BE2C (cell line): ENCODE data around the gene COL23A1.

Experiments used
- DNase-seq: peaks from one replicate; pipeline ENCODE4 v3.0.0-alpha.2; 2020
- H3K27me3 ChIP-seq: fragments of 250-450 bp; sonication (Bioruptor Pico); 2 replicates; pipeline ENCODE4 v1.5.1; 2020; ENCODE audit warnings: mild to moderate bottlenecking
- H3K36me3 ChIP-seq: fragments of 250-450 bp; sonication (Bioruptor Pico); 2 replicates; pipeline ENCODE4 v1.5.1; 2020; ENCODE audit warnings: mild to moderate bottlenecking
- H3K4me1 ChIP-seq: fragments of 250-450 bp; sonication (Bioruptor Pico); 2 replicates; pipeline ENCODE4 v1.5.1; 2020
- H3K4me3 ChIP-seq: 2 replicates; pipeline ENCODE4 v1.5.1; 2011; ENCODE audit warnings: low read depth, low read length
- H3K9me3 ChIP-seq: fragments of 250-450 bp; sonication (Bioruptor Pico); 2 replicates; pipeline ENCODE4 v1.5.1; 2020
- TF ChIP-seq, protein P1 (sequence below): IDR thresholded peaks from 2 replicates; pipeline ENCODE4 v1.5.1; 2012; ENCODE audit warnings: mild to moderate bottlenecking, low read depth, low read length

Gene COL23A1

DNA sequence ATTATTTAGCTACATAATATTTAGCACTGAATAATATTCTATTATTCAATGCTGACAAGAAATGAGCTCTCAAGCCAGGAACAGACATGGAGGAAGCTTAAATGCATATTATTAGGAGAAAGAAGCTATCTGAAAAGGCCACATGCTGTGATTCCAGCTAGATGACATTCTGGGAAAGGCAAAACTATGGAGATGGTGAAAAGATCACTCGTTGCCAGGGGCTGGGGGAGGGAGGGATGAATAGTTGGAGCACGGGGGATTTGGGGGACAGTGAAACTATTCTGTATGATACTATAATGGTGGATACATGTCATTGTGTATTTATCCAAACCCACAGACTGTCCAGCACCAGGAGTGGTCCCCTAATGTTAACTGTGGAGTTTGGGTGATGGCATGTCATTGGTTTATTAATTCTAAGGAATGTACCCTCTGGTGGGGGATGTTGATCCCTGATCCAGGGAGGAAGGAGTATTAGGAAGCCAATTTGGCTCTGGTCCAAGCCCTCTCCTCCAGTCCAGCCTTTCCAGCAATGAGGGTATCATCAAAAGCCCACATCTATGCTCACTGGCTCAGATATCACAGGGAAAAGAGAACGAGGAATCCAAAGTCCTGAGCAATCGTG lies 162.5 kb downstream of the COL23A1 start:
- H3K9me3 ChIP-seq, result no peaks in the 10 kb centered on the region
- H3K4me3 ChIP-seq, result no peak overlapping the region
- no peaks in the 10 kb centered on the region; the same call in 1 of the 2 replicates for H3K4me1 ChIP-seq
- no peak for DNase-seq
- no peaks in the 10 kb centered on the region for H3K27me3 ChIP-seq
- TF ChIP-seq, protein P1, sequence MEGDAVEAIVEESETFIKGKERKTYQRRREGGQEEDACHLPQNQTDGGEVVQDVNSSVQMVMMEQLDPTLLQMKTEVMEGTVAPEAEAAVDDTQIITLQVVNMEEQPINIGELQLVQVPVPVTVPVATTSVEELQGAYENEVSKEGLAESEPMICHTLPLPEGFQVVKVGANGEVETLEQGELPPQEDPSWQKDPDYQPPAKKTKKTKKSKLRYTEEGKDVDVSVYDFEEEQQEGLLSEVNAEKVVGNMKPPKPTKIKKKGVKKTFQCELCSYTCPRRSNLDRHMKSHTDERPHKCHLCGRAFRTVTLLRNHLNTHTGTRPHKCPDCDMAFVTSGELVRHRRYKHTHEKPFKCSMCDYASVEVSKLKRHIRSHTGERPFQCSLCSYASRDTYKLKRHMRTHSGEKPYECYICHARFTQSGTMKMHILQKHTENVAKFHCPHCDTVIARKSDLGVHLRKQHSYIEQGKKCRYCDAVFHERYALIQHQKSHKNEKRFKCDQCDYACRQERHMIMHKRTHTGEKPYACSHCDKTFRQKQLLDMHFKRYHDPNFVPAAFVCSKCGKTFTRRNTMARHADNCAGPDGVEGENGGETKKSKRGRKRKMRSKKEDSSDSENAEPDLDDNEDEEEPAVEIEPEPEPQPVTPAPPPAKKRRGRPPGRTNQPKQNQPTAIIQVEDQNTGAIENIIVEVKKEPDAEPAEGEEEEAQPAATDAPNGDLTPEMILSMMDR, result no peak
- H3K36me3 ChIP-seq, result no peaks in the 10 kb centered on the region

DNA sequence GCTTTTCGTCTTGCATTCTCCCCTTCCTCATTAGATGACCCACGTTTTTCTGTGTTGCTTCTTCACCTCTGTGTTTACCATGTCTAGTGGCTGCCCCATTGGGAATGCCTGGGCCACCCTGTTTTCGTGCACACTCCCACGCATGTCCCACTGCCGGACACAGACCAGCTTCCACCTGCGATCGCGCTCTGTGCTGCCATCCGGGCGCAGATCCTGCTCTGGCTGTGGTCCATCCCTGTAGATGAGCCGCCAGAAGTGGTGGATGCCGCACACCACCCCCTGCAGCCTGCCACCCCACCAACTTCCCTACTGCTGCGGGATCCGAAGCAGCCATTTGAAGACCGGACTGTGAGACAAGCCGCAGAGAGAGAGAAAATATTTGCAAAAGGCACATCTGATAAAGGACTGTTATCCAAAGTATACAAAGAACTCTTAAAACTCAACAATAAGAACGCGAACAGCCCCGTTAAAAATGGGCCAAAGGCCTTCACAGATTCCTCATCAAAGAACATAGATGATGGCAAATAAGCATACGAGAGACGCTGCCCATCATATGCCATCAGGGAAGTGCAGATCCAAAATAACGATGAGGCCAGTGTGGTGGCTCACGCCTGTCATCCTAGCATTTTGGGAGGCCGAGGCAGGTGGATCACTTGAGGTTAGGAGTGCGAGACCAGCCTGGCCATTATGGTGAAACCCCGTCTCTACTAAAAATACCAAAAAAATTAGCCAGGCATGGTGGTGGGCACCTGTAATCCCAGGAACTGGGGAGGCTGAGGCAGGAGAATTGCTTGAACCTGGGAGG lies 163.7 kb downstream of the COL23A1 start:
- H3K36me3 ChIP-seq, result no peaks in the 10 kb centered on the region
- H3K4me1 ChIP-seq, result no peaks in the 10 kb centered on the region; the same call in 1 of the 2 replicates
- TF ChIP-seq, protein P1, result no peak
- H3K9me3 ChIP-seq, result no peaks in the 10 kb centered on the region
- H3K27me3 ChIP-seq, result no peaks in the 10 kb centered on the region
- H3K4me3 ChIP-seq, result no peak overlapping the region
- no peak for DNase-seq

DNA sequence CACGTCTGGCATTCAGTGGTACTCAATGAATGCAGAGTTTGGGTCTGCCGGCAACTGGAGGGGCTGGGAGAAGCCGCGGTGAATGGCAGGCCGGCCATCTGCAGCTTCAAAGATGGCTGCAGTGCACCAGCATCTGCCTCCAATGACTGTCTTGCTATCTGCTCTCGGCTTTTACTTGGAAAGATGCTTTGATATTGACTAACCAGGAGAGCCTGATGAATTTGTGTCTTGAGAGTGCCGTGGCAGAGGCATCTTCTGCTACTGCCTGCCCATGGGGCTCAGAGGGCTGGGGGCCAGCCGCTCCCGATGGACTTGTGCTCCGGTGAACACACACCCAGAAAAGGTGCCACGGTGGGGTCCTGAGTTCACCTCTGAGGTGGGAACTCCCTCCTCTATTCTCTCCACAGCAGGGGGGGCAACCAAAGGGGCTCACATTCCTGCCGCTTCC lies 164.5 kb downstream of the COL23A1 start:
- no peaks in the 10 kb centered on the region; the same call in 1 of the 2 replicates for H3K4me1 ChIP-seq
- H3K4me3 ChIP-seq, result no peak overlapping the region
- no peaks in the 10 kb centered on the region for H3K9me3 ChIP-seq
- H3K27me3 ChIP-seq, result no peaks in the 10 kb centered on the region
- TF ChIP-seq, protein P1, result no peak
- DNase-seq, result no peak
- H3K36me3 ChIP-seq, result no peaks in the 10 kb centered on the region

DNA sequence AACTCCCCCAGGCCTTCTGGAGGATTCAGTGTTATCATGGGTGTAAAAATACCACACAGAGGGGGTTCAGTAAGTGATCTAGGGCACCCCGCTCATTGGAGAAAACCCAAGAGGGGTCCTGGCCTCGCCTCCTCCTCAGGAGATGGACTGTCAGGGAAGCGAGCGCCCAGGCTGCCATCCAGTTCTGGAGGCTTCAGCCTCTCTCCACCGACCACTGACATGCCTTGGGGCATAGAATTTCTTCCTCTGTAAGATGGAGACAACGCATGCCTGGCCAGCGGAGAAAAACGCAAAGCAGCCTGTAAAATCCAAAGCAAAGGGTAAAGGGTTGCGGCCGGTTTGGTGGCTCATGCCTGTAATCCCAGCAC lies 165.4 kb downstream of the COL23A1 start:
- DNase-seq, result no peak
- Histone ChIP-seq H3K36me3 (no peaks in the 10 kb centered on the region), H3K4me1 (no peaks in the 10 kb centered on the region; the same call in 1 of the 2 replicates), H3K9me3 (no peaks in the 10 kb centered on the region), H3K27me3 (no peaks in the 10 kb centered on the region), H3K4me3 (no peak overlapping the region)
- TF ChIP-seq, protein P1, result no peak

DNA sequence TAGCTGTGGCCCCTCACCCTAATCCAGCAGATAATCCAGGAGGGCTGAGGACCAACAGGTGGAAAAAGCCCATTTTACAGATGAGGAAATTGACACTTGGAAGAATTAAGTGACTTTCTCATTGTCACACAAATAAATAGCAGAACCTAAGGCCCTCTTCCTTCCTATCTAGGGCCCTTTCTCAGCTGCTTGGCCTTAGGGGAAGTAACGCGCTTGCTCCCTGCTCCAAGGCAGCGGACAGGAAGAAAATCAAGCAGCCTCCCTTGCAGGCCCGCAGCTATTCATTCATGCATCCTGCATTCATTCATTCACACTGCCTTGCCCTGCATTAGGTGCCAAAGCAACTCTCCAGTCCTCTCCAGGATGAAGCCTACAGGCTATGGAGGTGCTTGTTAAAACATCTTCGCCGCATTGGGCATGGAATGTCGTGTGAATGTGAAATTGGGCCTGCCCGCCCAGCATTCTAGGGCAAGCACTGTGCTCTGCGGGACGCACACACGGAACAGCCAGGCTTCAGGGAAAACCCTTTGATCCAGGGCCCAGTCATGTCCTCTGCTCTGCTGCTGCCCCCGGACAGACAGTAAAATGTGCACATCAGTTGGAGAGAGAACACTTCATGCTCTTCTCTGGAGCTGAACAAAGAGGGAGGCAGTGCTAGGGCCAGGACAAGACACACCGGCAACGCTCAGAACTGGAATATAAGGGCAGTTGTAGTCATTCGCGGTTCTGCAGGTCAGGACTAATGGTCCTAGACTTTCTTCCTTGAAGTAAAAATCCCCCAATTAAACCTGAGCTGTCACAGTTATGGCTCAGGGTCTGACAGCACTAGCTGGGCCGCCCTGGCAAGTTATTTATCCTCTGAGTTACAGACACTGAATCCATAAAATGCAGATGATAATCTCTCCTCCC lies 166.0 kb downstream of the COL23A1 start:
- Histone ChIP-seq H3K4me1 (no peaks in the 10 kb centered on the region; the same call in 1 of the 2 replicates), H3K36me3 (no peaks in the 10 kb centered on the region), H3K27me3 (no peaks in the 10 kb centered on the region), H3K9me3 (no peaks in the 10 kb centered on the region), H3K4me3 (no peak overlapping the region)
- TF ChIP-seq, protein P1, result no peak
- DNase-seq, result no peak
